Left lung (tissue), 10 donors: ENCODE results near the gene RPUSD4. TPM values are rescaled to one million over a fixed set of nuclear protein-coding genes. Genes with fewer than 3 reads are reported as not detected.

Experiments
- ATAC-seq: fragments of 200-7000 bp; cut with Tn5 transposase; one replicate; pipeline ENCODE4 v1.9.1; 2020; ENCODE audit warnings: moderate library complexity
- DNase-seq, 4 donors: peaks; one replicate each; pipeline ENCODE4 v3.0.0-alpha.2; 2013 to 2020
- H3K27ac ChIP-seq, 2 donors: fragments of 200-600 bp; sonication (generic) in 1 of 2; one replicate each; pipeline versions ENCODE4 v1.5.0 to v1.8.0; 2020 to 2021
- H3K27me3 ChIP-seq, 2 donors: fragments of 200-600 bp; sonication (generic) in 1 of 2; one replicate each; pipeline versions ENCODE4 v1.5.0 to v1.8.0; 2020 to 2021
- H3K36me3 ChIP-seq, 2 donors: fragments of 200-600 bp; sonication (generic) in 1 of 2; one replicate each; pipeline versions ENCODE4 v1.5.0 to v1.8.0; 2020 to 2021
- H3K4me1 ChIP-seq, 2 donors: fragments of 200-600 bp; one replicate each; pipeline ENCODE4 v1.8.0; 2021
- H3K4me3 ChIP-seq, 2 donors: fragments of 200-600 bp; sonication (generic) in 1 of 2; one replicate each; pipeline versions ENCODE4 v1.5.0 to v1.8.0; 2020 to 2021; ENCODE audit warnings: mild to moderate bottlenecking in 1 of 2
- H3K9me3 ChIP-seq, 2 donors: fragments of 200-600 bp; sonication (generic) in 1 of 2; one replicate each; pipeline versions ENCODE4 v1.5.0 to v1.8.0; 2020 to 2021
- CTCF ChIP-seq, 2 donors: fragments of 200-600 bp; sonication (generic) in 1 of 2; IDR thresholded peaks; one replicate each; pipeline versions ENCODE4 v1.5.0 to v1.8.0; 2021; ENCODE audit warnings: antibody characterized with exemption in 2 of 2
- intact Hi-C, 2 donors: fragments of 100-400 bp; cut with DNase I; formaldehyde crosslinking; loops; one replicate each; pipeline versions ENCODE4 v1.11.2 to v1.14.2; 2022
- polyA plus RNA-seq, 6 donors: library from polyadenylated mRNA; unstranded; fragments of 120-200 nt; gene quantifications; one replicate each; pipeline ENCODE4 v1.2.1, GENCODE V29; 2013; ENCODE audit not compliant: insufficient read length in 6 of 6
- total RNA-seq, 2 donors: library from RNA; stranded (reverse); fragmentation: NEBNext Ultra II Directional; extraction: Animal tissue kit (Norgen Biotek cat#: 25700); gene quantifications; one replicate each; pipeline ENCODE4 v1.2.1, GENCODE V29; 2021
- donor health status: DM: no; HTN: yes; CAD: no.
- donor health status: DM: no; HTN: no; CAD: no.

The RPUSD4 gene
- total and polyA plus RNA-seq, 8 donors: 13.2 to 45.8 (median 41.8) TPM

- intact Hi-C loops: no loop called here
- no peak for TF ChIP-seq CTCF (IDR thresholded peaks at IDR 0.05)
- no peak for DNase-seq
Measured at GRCh38 chr11:126185259-126186024, 26.0 kb downstream of the RPUSD4 start.

GRCh38 chr11:126182787-126183445 is 28.5 kb downstream of the RPUSD4 start:
- no peak for TF ChIP-seq CTCF (IDR thresholded peaks at IDR 0.05)
- no peaks in the 10 kb centered on the region for H3K36me3 ChIP-seq
- no peaks in the 10 kb centered on the region for H3K4me1 ChIP-seq
- H3K27me3 ChIP-seq: no peaks in the 10 kb centered on the region
- ATAC-seq: no peak
- no peak for DNase-seq
- H3K9me3 ChIP-seq: no peaks in the 10 kb centered on the region
- intact Hi-C loops: no loop called here
- no peak overlapping the region for H3K4me3 ChIP-seq
- no peak overlapping the region for H3K27ac ChIP-seq

More at GRCh38 chr11:126185259-126186024, 26.0 kb downstream of the RPUSD4 start:
- ATAC-seq: no peak
- H3K4me1 ChIP-seq: no peaks in the 10 kb centered on the region
- H3K36me3 ChIP-seq: peaks cover 0 to 13% of the 10 kb centered on the region in 2 donors
- H3K27me3 ChIP-seq: no peaks in the 10 kb centered on the region
- no peak overlapping the region for H3K27ac ChIP-seq
- H3K4me3 ChIP-seq: no peak overlapping the region
- H3K9me3 ChIP-seq: no peaks in the 10 kb centered on the region

- Histone ChIP-seq H3K4me1 (no peaks in the 10 kb centered on the region), H3K27ac (no peak overlapping the region), H3K4me3 (no peak overlapping the region), H3K36me3 (no peaks in the 10 kb centered on the region), H3K9me3 (no peaks in the 10 kb centered on the region), H3K27me3 (no peaks in the 10 kb centered on the region)
- TF ChIP-seq CTCF (IDR thresholded peaks at IDR 0.05): no peak
- DNase-seq (no peak), ATAC-seq (no peak)
- intact Hi-C loops: no loop called here
Measured at GRCh38 chr11:126181939-126182730, 29.3 kb downstream of the RPUSD4 start.

GRCh38 chr11:126176853-126177470 is 34.5 kb downstream of the RPUSD4 start:
- Histone ChIP-seq H3K4me1 (no peaks in the 10 kb centered on the region), H3K27me3 (no peaks in the 10 kb centered on the region), H3K27ac (no peak overlapping the region), H3K4me3 (no peak overlapping the region), H3K9me3 (no peaks in the 10 kb centered on the region), H3K36me3 (no peaks in the 10 kb centered on the region)
- DNase-seq (no peak), ATAC-seq (no peak)
- intact Hi-C loops: no loop called here
- TF ChIP-seq CTCF (IDR thresholded peaks at IDR 0.05): no peak
